Subcutaneous adipose tissue (tissue), 4 donors: Measurements from ENCODE around the gene ZNF692. TPM values are rescaled to one million over a fixed set of nuclear protein-coding genes. Genes with fewer than 3 reads are reported as not detected.

Experiments
- total RNA-seq, 4 donors: library from RNA; depleted of rRNA; stranded (reverse); fragments of >200 nt; gene quantifications; one replicate each; pipeline ENCODE4 v1.1.0, GENCODE V29; 2016
- TF ChIP-seq, protein P1 (sequence below): fragments of 450-650 bp; IDR thresholded peaks from one replicate; pipeline ENCODE4 v1.5.1; 2016; ENCODE audit warnings: low read depth, mild to moderate bottlenecking, control low read depth, antibody characterized with exemption, moderate library complexity

The ZNF692 gene
- total RNA-seq, 4 donors from 2014 or later: 14.8 to 21.5 (median 18.3) TPM

- TF ChIP-seq, protein P1, sequence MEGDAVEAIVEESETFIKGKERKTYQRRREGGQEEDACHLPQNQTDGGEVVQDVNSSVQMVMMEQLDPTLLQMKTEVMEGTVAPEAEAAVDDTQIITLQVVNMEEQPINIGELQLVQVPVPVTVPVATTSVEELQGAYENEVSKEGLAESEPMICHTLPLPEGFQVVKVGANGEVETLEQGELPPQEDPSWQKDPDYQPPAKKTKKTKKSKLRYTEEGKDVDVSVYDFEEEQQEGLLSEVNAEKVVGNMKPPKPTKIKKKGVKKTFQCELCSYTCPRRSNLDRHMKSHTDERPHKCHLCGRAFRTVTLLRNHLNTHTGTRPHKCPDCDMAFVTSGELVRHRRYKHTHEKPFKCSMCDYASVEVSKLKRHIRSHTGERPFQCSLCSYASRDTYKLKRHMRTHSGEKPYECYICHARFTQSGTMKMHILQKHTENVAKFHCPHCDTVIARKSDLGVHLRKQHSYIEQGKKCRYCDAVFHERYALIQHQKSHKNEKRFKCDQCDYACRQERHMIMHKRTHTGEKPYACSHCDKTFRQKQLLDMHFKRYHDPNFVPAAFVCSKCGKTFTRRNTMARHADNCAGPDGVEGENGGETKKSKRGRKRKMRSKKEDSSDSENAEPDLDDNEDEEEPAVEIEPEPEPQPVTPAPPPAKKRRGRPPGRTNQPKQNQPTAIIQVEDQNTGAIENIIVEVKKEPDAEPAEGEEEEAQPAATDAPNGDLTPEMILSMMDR: no peak
These were observed 44.5 kb downstream of the ZNF692 start for GRCh38 chr1:248814351-248814750.

- TF ChIP-seq, protein P1: no peak
These were observed 45.3 kb downstream of the ZNF692 start for GRCh38 chr1:248813546-248813945.

DNA sequence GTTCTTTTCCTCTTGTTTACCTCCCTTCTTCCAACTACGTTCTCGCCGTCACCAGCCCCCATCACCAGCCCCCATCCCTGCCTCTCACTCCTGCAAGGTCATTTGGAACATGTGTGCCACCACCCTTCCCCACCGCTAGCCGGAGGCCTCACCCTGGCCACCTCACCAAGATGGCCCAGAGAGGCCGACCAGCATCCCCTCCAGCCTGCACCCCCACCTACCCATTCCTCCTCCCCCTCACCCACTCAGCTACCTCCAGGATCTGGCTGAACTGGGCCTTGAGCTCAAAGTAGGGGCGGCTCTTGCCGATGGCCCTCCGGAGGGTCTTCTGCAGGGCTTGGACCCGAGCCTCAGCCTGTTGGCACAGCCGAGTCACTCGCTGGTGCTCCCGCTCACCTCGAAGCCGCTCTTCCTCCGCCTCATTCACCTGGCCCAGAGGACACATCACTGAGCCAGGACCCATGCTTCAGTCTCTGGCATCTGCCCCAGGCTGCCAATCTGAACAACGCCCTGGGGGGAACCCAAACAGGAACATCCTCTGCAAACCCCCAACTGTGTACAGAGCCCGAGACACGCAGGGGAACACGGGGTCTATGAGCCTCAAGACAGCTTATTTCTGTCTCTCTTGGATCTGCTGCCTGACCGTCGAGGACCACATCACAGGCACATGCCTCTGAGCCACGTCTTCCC lies 46.0 kb downstream of the ZNF692 start:
- TF ChIP-seq, protein P1: no peak

DNA sequence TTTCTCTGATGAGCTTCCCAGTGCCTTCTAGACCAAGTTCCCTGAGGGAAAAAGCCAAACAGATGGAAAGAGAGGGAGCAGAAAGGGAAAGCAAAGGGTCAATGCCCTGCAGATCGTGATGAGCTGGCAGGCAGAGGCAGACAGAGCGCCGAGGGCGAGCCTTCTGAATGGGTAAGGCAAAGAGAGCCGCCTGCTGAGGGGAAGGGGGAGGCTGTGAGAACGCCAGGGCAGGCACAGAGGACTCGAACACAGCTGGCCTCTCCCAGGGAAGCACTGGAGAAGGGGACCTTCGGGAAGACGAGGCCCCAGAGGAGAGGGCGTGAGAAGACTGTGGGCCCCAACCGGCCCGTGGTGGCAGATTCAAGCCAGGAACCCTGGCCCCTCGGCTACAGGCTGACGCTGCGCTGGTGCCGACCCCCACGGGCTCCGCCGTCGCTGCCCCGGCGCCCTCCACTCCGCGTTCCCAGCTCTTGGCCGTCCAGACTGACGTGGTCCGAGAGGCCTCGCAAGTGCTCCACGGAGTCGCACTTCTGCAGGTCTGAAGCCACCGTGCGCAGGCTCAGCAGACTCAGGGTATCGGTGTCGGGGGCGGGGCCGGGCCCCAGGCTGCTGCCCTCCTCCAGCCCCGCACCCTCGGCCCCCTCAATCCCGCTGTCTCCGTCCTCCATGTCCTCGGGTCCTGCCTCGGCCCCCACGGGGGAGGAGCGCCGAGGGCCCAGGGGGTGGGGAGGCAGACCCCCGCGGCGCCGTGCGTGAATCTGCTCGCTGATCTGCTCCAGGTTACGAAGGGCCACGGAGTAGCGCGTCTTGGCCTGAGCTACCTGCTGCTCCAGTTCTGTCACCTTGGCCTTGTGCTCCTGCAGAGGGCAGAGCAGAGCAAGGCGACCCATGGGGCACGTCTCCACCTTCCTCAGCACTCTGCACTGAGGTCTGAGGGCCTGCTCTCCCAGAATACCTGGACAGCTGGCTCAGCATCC lies 47.1 kb downstream of the ZNF692 start:
- TF ChIP-seq, protein P1: no peak

GRCh38 chr1:248810727-248811513 lies 48.0 kb downstream of the ZNF692 start:
- TF ChIP-seq, protein P1: no peak

GRCh38 chr1:248810000-248810726 lies 48.7 kb downstream of the ZNF692 start:
- TF ChIP-seq, protein P1: no peak
